ENCODE measurements around the gene MT2A.

Gene MT2A

GRCh38 chr16:56637814-56638750, 29.7 kb downstream of the MT2A start, which contains the start of gene MT1A:
Gene MT1A (plus strand): TSS chr16:56638666. CDS start chr16:56638739, 73 bp downstream.
- peak in 5 of 14 donors; percentile 28 to 73 (median 33) for DNase-seq

GRCh38 chr16:56639045-56639444, 30.7 kb downstream of the MT2A start:
- no peak for DNase-seq

GRCh38 chr16:56640076-56640475, 31.7 kb downstream of the MT2A start:
- no peak for DNase-seq

GRCh38 chr16:56641166-56641565, 32.8 kb downstream of the MT2A start:
- DNase-seq, result no peak

GRCh38 chr16:56643080-56643778, 34.8 kb downstream of the MT2A start:
- DNase-seq, result peak in 3 of 14 donors; percentile 10 to 46 (median 12)

- no peak for DNase-seq
Observed at GRCh38 chr16:56643833-56644232, 35.4 kb downstream of the MT2A start.

GRCh38 chr16:56645311-56645710, 36.9 kb downstream of the MT2A start:
- no peak for DNase-seq

- DNase-seq, result no peak
Observed at GRCh38 chr16:56645838-56646237, 37.5 kb downstream of the MT2A start.

- no peak for DNase-seq
Observed at GRCh38 chr16:56647641-56648431, 39.5 kb downstream of the MT2A start.

- DNase-seq, result no peak
Observed at GRCh38 chr16:56649271-56649670, 40.9 kb downstream of the MT2A start.

- DNase-seq, result no peak
Observed at GRCh38 chr16:56649820-56650219, 41.4 kb downstream of the MT2A start.

- DNase-seq, result no peak
Observed at GRCh38 chr16:56651586-56651985, 43.2 kb downstream of the MT2A start, which contains the start of gene MT1B. Gene MT1B (plus strand): TSS chr16:56651886. CDS start chr16:56651954, 68 bp downstream.

GRCh38 chr16:56652600-56652999, 44.2 kb downstream of the MT2A start:
- no peak for DNase-seq

GRCh38 chr16:56653218-56653617, 44.8 kb downstream of the MT2A start:
- DNase-seq, result no peak

GRCh38 chr16:56657555-56658326, 49.4 kb downstream of the MT2A start, which contains the start of gene MT1F:
Gene MT1F (plus strand): TSS chr16:56657959. CDS start chr16:56658059, 100 bp downstream.
- DNase-seq, result peak in 10 of 14 donors; percentile 15 to 90 (median 36)

- no peak for DNase-seq
Observed at GRCh38 chr16:56658327-56658875, 50.0 kb downstream of the MT2A start.
